COLO668 (cell line): ENCODE measurements around the gene DOCK1.
A peak's percentile ranks its signal among the peaks of the same experiment; 100 is the strongest.

Source experiments
- DNase-seq: peaks from one replicate; lab custom pipeline; 2025; ENCODE audit not compliant: unreplicated experiment; lab: John Stamatoyannopoulos, UW

DOCK1 gene

GRCh38 chr10:126902157-126902556, 3.1 kb upstream of the DOCK1 start:
- no peak for DNase-seq

- no peak for DNase-seq
Measured at GRCh38 chr10:126903656-126904360, 1.4 kb upstream of the DOCK1 start.

- no peak for DNase-seq
Measured at GRCh38 chr10:126904516-126904817, 761 bp upstream of the DOCK1 start.

GRCh38 chr10:126905776-126906703, 812 bp downstream of the DOCK1 start:
- DNase-seq, result peak; percentile 35

- no peak for DNase-seq
Measured at GRCh38 chr10:126906704-126907422, 1.6 kb downstream of the DOCK1 start.

- DNase-seq, result no peak
Measured at GRCh38 chr10:126907423-126907970, 2.3 kb downstream of the DOCK1 start.

GRCh38 chr10:126908225-126908624, 3.0 kb downstream of the DOCK1 start:
- DNase-seq, result no peak

GRCh38 chr10:126908729-126909128, 3.5 kb downstream of the DOCK1 start:
- DNase-seq, result no peak

- DNase-seq, result no peak
Measured at GRCh38 chr10:126909147-126909546, 3.9 kb downstream of the DOCK1 start.

- DNase-seq, result no peak
Measured at GRCh38 chr10:126910196-126910595, 5.0 kb downstream of the DOCK1 start.

- no peak for DNase-seq
Measured at GRCh38 chr10:126910798-126911197, 5.6 kb downstream of the DOCK1 start.

GRCh38 chr10:126911301-126911700, 6.1 kb downstream of the DOCK1 start:
- no peak for DNase-seq

GRCh38 chr10:126913316-126913715, 8.1 kb downstream of the DOCK1 start:
- DNase-seq, result no peak

- no peak for DNase-seq
Measured at GRCh38 chr10:126914561-126914960, 9.3 kb downstream of the DOCK1 start.

- peak; percentile 13 for DNase-seq
Measured at GRCh38 chr10:126916952-126917351, 11.7 kb downstream of the DOCK1 start.

GRCh38 chr10:126917375-126917774, 12.1 kb downstream of the DOCK1 start:
- DNase-seq, result peak; percentile 13

- peak; percentile 63 for DNase-seq
Measured at GRCh38 chr10:126917975-126918908, 13.0 kb downstream of the DOCK1 start.

- no peak for DNase-seq
Measured at GRCh38 chr10:126919426-126919825, 14.2 kb downstream of the DOCK1 start.

GRCh38 chr10:126921162-126921561, 15.9 kb downstream of the DOCK1 start:
- no peak for DNase-seq

GRCh38 chr10:126921974-126922525, 16.8 kb downstream of the DOCK1 start:
- DNase-seq, result no peak
